GM21576 (cell line): ENCODE data around the gene IPO9.

Experiments
- ATAC-seq: cut with Tn5 transposase; IDR thresholded peaks from one replicate; pipeline ENCODE4 v1.9.1; 2021; ENCODE audit warnings: mild to moderate bottlenecking, moderate library complexity; ENCODE audit not compliant: unreplicated experiment

Gene IPO9

DNA sequence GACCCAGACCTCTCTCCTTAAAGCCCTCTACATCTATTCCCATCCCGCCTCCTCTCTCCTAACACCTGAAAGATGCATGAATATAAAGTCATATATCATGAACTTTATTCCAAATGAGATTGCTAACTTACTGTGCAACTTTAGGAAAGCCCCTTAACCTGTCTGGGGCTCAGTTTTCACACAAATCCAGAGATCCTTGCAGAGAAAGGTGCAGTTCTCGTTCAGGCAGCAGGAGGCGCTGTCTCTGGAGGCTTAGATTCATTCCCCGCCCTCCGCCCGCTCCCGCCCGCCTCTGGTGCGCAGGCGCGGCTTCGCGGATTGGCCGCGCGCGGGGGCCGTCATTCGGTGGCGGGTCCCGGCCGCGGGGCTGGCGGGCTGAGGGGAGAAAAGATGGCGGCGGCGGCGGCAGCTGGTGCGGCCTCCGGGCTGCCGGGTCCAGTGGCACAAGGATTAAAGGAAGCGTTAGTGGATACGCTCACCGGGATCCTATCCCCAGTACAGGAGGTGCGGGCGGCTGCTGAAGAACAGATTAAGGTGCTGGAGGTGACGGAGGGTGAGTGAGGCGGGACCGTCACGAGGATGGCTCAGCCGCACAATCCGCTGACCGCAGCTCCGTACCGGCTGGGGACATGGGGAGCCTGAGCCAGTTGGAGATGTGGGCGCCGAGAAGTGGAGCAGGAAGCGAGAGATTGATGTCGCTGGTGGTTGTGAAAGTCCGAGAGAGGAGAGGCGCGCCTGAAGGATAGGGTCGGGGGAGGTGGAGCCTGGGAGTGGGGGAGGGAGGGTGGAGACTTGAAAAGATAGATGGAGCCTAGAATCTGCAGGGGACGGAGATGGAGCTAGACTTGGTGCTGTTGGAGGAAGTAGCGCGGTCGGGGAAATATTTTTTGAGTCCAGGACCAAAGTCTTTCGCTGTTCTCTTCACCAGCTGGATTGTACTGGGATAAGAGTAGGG is at the start of gene IPO9:
IPO9 (plus strand) TSS at position 338 of the 955 bp plus-strand sequence; CDS start at position 391, 53 bp downstream.
- ATAC-seq = peak; percentile 91

DNA sequence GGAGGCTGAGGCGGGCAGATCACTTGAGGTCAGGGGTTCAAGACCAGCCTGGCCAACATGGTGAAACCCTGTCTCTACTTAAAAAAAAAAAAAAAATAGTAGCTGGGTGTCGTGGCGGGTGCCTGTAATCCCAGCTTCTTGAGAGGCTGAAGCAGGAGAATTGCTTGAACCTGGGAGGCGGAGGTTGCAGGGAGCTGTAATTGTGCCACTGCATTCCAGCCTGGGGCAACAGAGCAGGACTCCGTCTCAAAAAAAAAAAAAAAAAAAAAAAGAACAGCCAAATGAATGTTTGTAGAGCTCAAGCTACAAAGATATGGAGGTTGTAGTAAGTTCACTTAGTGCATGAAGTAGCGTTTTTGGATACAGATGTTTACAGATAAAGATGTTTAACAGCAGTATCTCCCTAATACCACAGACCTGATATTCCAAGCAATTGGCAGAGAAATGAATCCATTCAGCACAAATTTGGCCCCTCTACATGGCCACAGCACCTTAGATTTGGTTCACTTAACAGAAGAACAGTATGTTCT is 49.5 kb upstream of the IPO9 start:
- ATAC-seq = no peak

DNA sequence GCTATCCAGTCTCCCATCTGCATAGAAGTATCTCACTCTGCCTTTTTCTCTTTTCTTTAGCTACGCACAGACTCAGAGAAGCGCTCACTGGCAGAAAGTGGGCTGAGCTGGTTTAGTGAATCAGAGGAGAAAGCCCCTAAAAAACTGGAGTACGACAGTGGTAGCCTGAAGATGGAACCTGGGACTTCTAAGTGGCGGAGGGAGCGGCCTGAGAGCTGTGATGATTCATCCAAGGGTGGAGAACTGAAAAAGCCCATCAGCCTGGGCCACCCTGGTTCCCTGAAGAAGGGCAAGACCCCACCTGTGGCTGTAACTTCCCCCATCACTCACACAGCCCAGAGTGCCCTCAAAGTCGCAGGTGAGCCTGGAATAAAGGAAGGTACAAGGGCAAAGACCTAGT is 48.0 kb upstream of the IPO9 start:
- ATAC-seq = no peak

- no peak for ATAC-seq
Observed at GRCh38 chr1:201781437-201781836, 47.5 kb upstream of the IPO9 start.

GRCh38 chr1:201782353-201782752 is 46.6 kb upstream of the IPO9 start:
- no peak for ATAC-seq

DNA sequence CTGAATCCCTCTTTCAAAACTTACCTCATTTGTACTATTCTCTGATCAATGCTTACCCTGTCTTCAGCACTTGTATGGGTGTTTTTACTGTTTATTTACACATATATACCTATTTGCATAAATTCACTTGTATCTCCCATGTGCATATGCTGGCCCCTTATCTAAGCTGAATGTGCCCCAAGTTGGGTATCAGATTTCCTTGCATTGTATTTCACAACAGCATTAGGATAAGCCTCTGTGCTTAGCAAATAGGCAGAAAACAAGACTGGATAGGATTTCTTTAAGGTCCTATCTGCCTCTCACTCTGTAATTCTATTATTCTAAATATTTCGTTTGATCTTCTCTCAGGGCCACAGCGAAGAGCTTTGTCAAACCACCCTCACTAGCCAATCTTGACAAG is 45.9 kb upstream of the IPO9 start:
- ATAC-seq = no peak

- no peak for ATAC-seq
Observed at GRCh38 chr1:201783572-201783971, 45.4 kb upstream of the IPO9 start.

- ATAC-seq = no peak
Observed at GRCh38 chr1:201785291-201785690, 43.7 kb upstream of the IPO9 start.

DNA sequence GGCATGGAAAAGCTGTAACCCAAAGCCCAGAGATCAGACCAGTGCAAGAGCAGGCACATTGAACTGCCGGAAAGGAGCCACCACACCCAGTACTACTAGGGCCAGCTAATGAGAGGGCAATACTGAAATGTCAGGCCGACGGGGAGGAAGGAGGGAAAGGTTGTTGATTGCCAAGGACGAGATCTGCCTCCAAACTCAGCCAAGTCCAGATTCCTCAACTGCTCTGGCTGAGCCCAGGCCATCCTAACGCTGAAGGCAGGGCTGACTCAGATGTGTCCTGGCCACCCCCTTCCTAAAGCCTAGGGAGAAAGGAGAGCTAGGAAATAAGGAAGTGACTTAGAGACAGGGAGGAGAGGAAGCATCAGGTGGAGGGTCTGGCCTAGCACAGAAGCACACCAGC is 42.1 kb upstream of the IPO9 start:
- ATAC-seq = no peak

DNA sequence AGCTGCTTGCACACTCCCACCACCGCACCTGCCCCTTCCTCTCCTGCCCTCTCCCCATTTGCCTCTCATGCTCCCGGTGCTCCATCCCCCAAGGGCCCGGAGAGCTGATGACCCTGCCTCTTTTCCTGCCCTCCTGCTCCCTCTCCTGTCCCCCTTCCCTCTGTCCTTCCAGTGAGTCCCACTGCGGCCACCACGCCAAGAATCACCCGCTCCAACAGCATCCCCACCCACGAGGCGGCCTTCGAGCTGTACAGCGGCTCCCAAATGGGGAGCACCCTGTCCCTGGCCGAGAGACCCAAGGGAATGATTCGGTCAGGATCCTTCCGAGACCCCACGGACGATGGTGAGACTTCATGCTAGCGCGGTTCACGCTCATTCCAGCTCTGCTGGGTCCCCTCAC is 40.7 kb upstream of the IPO9 start:
- no peak for ATAC-seq

- ATAC-seq = no peak
Observed at GRCh38 chr1:201789245-201789644, 39.7 kb upstream of the IPO9 start.

DNA sequence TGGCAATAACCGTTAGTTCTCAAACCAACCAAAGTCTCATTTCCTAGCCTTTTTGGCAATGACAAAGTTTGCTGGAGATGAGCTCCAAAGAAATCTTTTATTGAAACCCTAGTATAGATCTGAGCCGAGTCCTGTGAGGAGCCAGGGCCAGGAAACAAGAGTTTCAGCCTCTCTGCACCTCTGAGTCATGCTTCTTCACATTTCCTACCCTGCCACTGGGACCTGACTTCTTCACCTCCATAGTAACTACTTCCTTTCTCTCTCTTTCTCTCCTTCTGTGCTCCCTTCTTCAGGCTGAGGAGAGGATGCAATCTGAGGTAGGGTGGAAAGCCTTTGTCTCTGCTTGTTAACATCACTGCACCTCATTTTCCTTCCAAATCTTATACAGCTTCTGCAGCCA is 38.7 kb upstream of the IPO9 start:
- ATAC-seq = no peak

DNA sequence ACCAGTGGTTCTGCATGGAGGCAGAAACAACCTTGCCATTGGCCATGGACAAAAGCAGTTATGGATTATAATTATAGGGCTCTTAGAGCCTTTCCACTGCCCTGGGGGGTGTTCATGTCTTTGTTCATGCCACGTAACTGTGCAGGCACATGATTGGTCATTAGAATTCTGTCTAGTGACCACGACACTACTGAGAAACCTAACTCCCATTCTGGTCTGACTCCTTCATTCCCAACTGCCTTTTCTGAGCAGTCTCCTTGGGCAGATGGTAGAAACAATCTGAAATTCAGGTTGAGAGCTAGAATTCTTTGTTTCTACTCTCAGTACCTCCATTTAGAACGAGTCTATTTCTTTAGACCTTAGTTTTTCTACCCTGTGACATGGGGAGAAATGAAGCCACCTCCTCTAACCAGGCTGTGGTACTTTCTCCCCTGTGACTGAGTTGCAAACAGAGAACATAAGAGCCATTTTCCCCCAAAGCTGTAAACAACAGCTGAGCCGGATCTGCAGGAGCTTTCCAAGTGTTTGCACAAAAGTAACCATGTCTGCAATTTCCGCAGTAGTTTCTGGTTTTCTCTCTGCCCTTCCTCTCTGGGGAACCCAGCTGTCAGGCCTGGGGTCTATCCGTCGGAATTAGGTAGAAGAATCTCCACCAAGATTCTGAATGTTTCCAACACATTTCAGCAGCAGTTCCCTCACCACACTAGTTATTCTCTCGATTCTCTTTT is 37.7 kb upstream of the IPO9 start:
- no peak for ATAC-seq

DNA sequence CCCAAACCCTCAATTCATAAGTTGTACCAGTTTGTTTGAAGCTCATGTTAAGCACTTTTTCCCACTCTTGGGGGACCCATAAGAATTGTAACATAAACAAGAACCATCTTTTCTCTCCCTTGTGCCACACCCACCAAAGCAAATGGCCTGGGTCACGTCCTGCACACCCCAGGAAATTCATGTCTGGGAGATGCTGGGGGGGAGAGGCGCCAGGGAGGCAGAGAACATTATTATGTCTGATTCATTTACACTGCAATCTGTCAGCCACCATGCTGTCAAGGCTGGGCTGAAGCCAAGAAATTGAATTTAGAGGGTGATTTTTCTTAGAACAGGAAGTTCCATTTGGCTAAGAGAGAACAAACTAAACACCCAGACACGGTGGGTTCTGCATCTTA is 37.2 kb upstream of the IPO9 start:
- no peak for ATAC-seq

GRCh38 chr1:201792534-201793305 is 36.2 kb upstream of the IPO9 start:
- ATAC-seq = no peak

DNA sequence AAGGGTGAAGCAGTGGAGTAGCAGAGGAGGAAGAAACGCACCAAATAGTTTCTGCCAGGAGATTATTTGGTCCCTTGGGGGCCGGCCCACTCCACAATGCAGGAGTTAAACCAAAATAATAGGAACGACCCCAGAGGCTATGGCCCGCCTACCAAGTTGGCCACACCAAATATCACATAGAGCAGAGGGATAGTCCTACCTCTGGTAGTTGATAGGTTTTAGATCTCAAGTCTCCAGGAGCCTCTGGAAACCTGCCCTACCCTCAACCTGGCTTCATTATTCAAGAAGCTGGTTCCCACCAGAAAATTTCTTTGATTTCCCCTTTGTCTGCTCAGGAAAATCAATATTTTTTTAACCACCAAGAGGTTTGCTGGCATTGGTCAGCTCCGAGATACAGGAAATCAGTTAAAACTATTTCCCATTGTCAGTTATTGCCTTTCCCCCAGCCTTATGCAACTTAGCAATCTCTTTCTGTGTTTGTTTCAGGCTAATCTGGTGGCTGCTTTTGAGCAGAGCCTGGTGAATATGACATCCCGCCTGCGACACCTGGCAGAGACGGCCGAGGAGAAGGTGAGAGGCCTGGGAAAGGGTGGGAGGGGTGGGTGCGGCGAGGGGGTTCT is 35.5 kb upstream of the IPO9 start:
- ATAC-seq = no peak

GRCh38 chr1:201795066-201795465 is 33.9 kb upstream of the IPO9 start:
- no peak for ATAC-seq

GRCh38 chr1:201800246-201800645 is 28.7 kb upstream of the IPO9 start:
- ATAC-seq = no peak

- ATAC-seq = no peak
Observed at GRCh38 chr1:201806801-201807200, 22.2 kb upstream of the IPO9 start.

- no peak for ATAC-seq
Observed at GRCh38 chr1:201807958-201808632, 20.9 kb upstream of the IPO9 start.
